Vagina (tissue), 2 donors: Measurements from ENCODE around the gene LYL1. TPM values are rescaled to one million over a fixed set of nuclear protein-coding genes. Genes with fewer than 3 reads are reported as not detected.
A peak's percentile ranks its signal among the peaks of the same experiment; 100 is the strongest.

Experiments
- DNase-seq, 2 donors: peaks; one replicate each; pipeline ENCODE4 v3.0.0-alpha.2; 2017; ENCODE audit errors: extremely low spot score in 2 of 2
- H3K27ac ChIP-seq: fragments of 200-600 bp; sonication (generic); one replicate; pipeline ENCODE4 v1.5.1; 2019
- H3K27me3 ChIP-seq: fragments of 200-600 bp; sonication (generic); one replicate; pipeline ENCODE4 v1.5.1; 2019
- H3K36me3 ChIP-seq, 2 donors: fragments of 200-600 bp; sonication (generic); one replicate each; pipeline ENCODE4 v1.5.1; 2017 to 2019
- H3K4me1 ChIP-seq: fragments of 200-600 bp; sonication (generic); one replicate; pipeline ENCODE4 v1.5.1; 2019
- H3K4me3 ChIP-seq, 2 donors: fragments of 200-600 bp; sonication (generic); 1 replicate in 1 of 2; 2 replicates in 1 of 2; pipeline ENCODE4 v1.5.1; 2016 to 2019
- H3K9me3 ChIP-seq: fragments of 200-600 bp; sonication (generic); one replicate; pipeline ENCODE4 v1.5.1; 2019
- CTCF ChIP-seq, 3 experiments: fragments of 450-650 bp in 2 of 3; fragments of 200-600 bp in 1 of 3; sonication (generic) in 1 of 3; IDR thresholded peaks; one replicate each; pipeline ENCODE4 v1.5.1; 2017 to 2019; ENCODE audit warnings: antibody characterized with exemption in 3 of 3, mild to moderate bottlenecking in 2 of 3, moderate library complexity in 2 of 3
- POLR2A ChIP-seq, 2 donors: fragments of 450-650 bp; IDR thresholded peaks; one replicate each; pipeline ENCODE4 v1.6.1; 2017; ENCODE audit warnings: antibody characterized with exemption in 2 of 2, mild to moderate bottlenecking in 2 of 2, moderate library complexity in 2 of 2
- POLR2AphosphoS5 ChIP-seq, 2 donors: sonication (generic); formaldehyde crosslinking; IDR thresholded peaks; one replicate each; pipeline ENCODE4 v1.9.0; 2017; ENCODE audit warnings: antibody characterized with exemption in 2 of 2, mild to moderate bottlenecking in 2 of 2, low read depth in 1 of 2; ENCODE audit not compliant: insufficient read depth in 1 of 2
- intact Hi-C: fragments of 100-400 bp; cut with DNase I; formaldehyde crosslinking; loops from one replicate; pipeline ENCODE4 v1.15.1; 2023
- total RNA-seq: library from RNA; depleted of rRNA; stranded (reverse); fragments of >200 nt; gene quantifications from one replicate; pipeline ENCODE4 v1.2.3, GENCODE V29; 2016

Gene LYL1
- total RNA-seq, 1 donor from 2014 or later, result 11.5 TPM

GRCh38 chr19:13110099-13110610 is 7.5 kb upstream of the LYL1 start:
- Histone ChIP-seq H3K36me3 (peaks cover 0 to 35% of the 10 kb centered on the region in 2 donors), H3K27me3 (no peaks in the 10 kb centered on the region), H3K4me1 (peaks cover 5% of the 10 kb centered on the region), H3K9me3 (no peaks in the 10 kb centered on the region), H3K27ac (no peak overlapping the region), H3K4me3 (no peak overlapping the region)
- DNase-seq, result no peak
- intact Hi-C loops, result no loop called here
- no peak for TF ChIP-seq POLR2AphosphoS5 (IDR thresholded peaks at IDR 0.05; ENCODE audit: insufficient read depth in 1 of 2, low read depth in 1 of 2)

- Histone ChIP-seq H3K27me3 (no peaks in the 10 kb centered on the region), H3K4me1 (peaks cover 5% of the 10 kb centered on the region), H3K36me3 (peaks cover 0 to 35% of the 10 kb centered on the region in 2 donors), H3K27ac (no peak overlapping the region), H3K4me3 (no peak overlapping the region), H3K9me3 (no peaks in the 10 kb centered on the region)
- TF ChIP-seq CTCF (IDR thresholded peaks at IDR 0.05), result no peak
- TF ChIP-seq POLR2AphosphoS5 (IDR thresholded peaks at IDR 0.05; ENCODE audit: insufficient read depth in 1 of 2, low read depth in 1 of 2), result no peak
- TF ChIP-seq POLR2A (IDR thresholded peaks at IDR 0.05), result no peak
- no peak for DNase-seq
- intact Hi-C loops, result no loop called here
These were observed 6.9 kb upstream of the LYL1 start for GRCh38 chr19:13109361-13110098.

- peak overlapping the region in 1 of 2 donors; percentile 18 for H3K4me3 ChIP-seq
- peaks cover 0 to 14% of the 10 kb centered on the region in 2 donors for H3K36me3 ChIP-seq
- intact Hi-C loops, result loop anchor here (5.0 kb wide), 1 partner anchor 47 kb away; the partner anchor contains the start of genes IER2 and STX10
- H3K27ac ChIP-seq, result peak overlapping the region; percentile 28
- TF ChIP-seq CTCF (IDR thresholded peaks at IDR 0.05), result no peak
- TF ChIP-seq POLR2AphosphoS5 (IDR thresholded peaks at IDR 0.05; ENCODE audit: insufficient read depth in 1 of 2, low read depth in 1 of 2), result no peak
- no peak for TF ChIP-seq POLR2A (IDR thresholded peaks at IDR 0.05)
- H3K9me3 ChIP-seq, result no peaks in the 10 kb centered on the region
- H3K4me1 ChIP-seq, result peaks cover 42% of the 10 kb centered on the region
- peak in 1 of 2 donors; percentile 87 for DNase-seq
- no peaks in the 10 kb centered on the region for H3K27me3 ChIP-seq
These were observed 2.4 kb upstream of the LYL1 start for GRCh38 chr19:13104848-13105711.

- Histone ChIP-seq H3K27me3 (no peaks in the 10 kb centered on the region), H3K36me3 (peaks cover 0 to 7% of the 10 kb centered on the region in 2 donors), H3K4me1 (peaks cover 47% of the 10 kb centered on the region), H3K27ac (peak overlapping the region; percentile 28), H3K4me3 (peak overlapping the region in 1 of 2 donors; percentile 18), H3K9me3 (no peaks in the 10 kb centered on the region)
- TF ChIP-seq CTCF (IDR thresholded peaks at IDR 0.05) (peak; percentile 32 to 70 (median 33)), POLR2A (IDR thresholded peaks at IDR 0.05) (no peak), POLR2AphosphoS5 (IDR thresholded peaks at IDR 0.05; ENCODE audit: insufficient read depth in 1 of 2, low read depth in 1 of 2) (peak in 1 of 2 donors; percentile 84)
- intact Hi-C loops, result loop anchor here (5.0 kb wide), 1 partner anchor 48 kb away; the partner anchor contains the start of genes IER2 and STX10
- peak in 1 of 2 donors; percentile 84 for DNase-seq
These were observed 1.7 kb upstream of the LYL1 start for GRCh38 chr19:13104360-13104847.
